ENCODE measurements around the gene CAMK2A.

The CAMK2A gene

GRCh38 chr5:150189728-150190502 lies 99.7 kb downstream of the CAMK2A start, which contains the start of gene SLC6A7:
SLC6A7 (plus strand) TSS chr5:150190062; CDS start chr5:150190328, 266 bp downstream.
- TF ChIP-seq SIN3A (IDR thresholded peaks at IDR 0.05; ENCODE audit: borderline replicate concordance, insufficient read depth, low read length): no peak
- no peak for TF ChIP-seq POLR2AphosphoS5 (IDR thresholded peaks at IDR 0.05; ENCODE audit: low read depth, low read length)
- no peak for TF ChIP-seq FOXP2 (optimal IDR thresholded peaks at IDR 0.05; ENCODE audit: borderline replicate concordance, extremely low read depth, extremely low read length, insufficient read depth)
- TF ChIP-seq TAF1 (IDR thresholded peaks at IDR 0.05; ENCODE audit: borderline replicate concordance, insufficient read depth, low read length): no peak
- TF ChIP-seq REST (IDR thresholded peaks at IDR 0.05; ENCODE audit: insufficient read depth in 1 of 2, low read depth in 2 of 2, low read length in 2 of 2): no peak

GRCh38 chr5:150189326-150189725 lies 100.2 kb downstream of the CAMK2A start:
- TF ChIP-seq TAF1 (IDR thresholded peaks at IDR 0.05; ENCODE audit: borderline replicate concordance, insufficient read depth, low read length) (no peak), SIN3A (IDR thresholded peaks at IDR 0.05; ENCODE audit: borderline replicate concordance, insufficient read depth, low read length) (no peak), FOXP2 (optimal IDR thresholded peaks at IDR 0.05; ENCODE audit: borderline replicate concordance, extremely low read depth, extremely low read length, insufficient read depth) (no peak), POLR2AphosphoS5 (IDR thresholded peaks at IDR 0.05; ENCODE audit: low read depth, low read length) (no peak), REST (IDR thresholded peaks at IDR 0.05; ENCODE audit: insufficient read depth in 1 of 2, low read depth in 2 of 2, low read length in 2 of 2) (no peak)

GRCh38 chr5:150188146-150188842 lies 101.3 kb downstream of the CAMK2A start:
- no peak for TF ChIP-seq TAF1 (IDR thresholded peaks at IDR 0.05; ENCODE audit: borderline replicate concordance, insufficient read depth, low read length)
- no peak for TF ChIP-seq SIN3A (IDR thresholded peaks at IDR 0.05; ENCODE audit: borderline replicate concordance, insufficient read depth, low read length)
- no peak for TF ChIP-seq REST (IDR thresholded peaks at IDR 0.05; ENCODE audit: insufficient read depth in 1 of 2, low read depth in 2 of 2, low read length in 2 of 2)
- no peak for TF ChIP-seq POLR2AphosphoS5 (IDR thresholded peaks at IDR 0.05; ENCODE audit: low read depth, low read length)
- TF ChIP-seq FOXP2 (optimal IDR thresholded peaks at IDR 0.05; ENCODE audit: borderline replicate concordance, extremely low read depth, extremely low read length, insufficient read depth): no peak

GRCh38 chr5:150186897-150187296 lies 102.7 kb downstream of the CAMK2A start:
- TF ChIP-seq FOXP2 (optimal IDR thresholded peaks at IDR 0.05; ENCODE audit: borderline replicate concordance, extremely low read depth, extremely low read length, insufficient read depth) (no peak), REST (IDR thresholded peaks at IDR 0.05; ENCODE audit: insufficient read depth in 1 of 2, low read depth in 2 of 2, low read length in 2 of 2) (no peak), SIN3A (IDR thresholded peaks at IDR 0.05; ENCODE audit: borderline replicate concordance, insufficient read depth, low read length) (no peak), POLR2AphosphoS5 (IDR thresholded peaks at IDR 0.05; ENCODE audit: low read depth, low read length) (no peak), TAF1 (IDR thresholded peaks at IDR 0.05; ENCODE audit: borderline replicate concordance, insufficient read depth, low read length) (no peak)

Measured in PFSK-1 (cell line).